HL-60 (cell line): ENCODE results near the gene PPP2R3A.

Experiments
- GABPA ChIP-seq: IDR thresholded peaks from 2 replicates; pipeline ENCODE4 v1.6.1; 2012; ENCODE audit warnings: low read depth
- TF ChIP-seq, protein P1 (sequence below): IDR thresholded peaks from one replicate; pipeline ENCODE4 v1.5.1; 2011; ENCODE audit warnings: low read length, control low read depth, inconsistent platforms; ENCODE audit not compliant: insufficient read depth

DNA sequence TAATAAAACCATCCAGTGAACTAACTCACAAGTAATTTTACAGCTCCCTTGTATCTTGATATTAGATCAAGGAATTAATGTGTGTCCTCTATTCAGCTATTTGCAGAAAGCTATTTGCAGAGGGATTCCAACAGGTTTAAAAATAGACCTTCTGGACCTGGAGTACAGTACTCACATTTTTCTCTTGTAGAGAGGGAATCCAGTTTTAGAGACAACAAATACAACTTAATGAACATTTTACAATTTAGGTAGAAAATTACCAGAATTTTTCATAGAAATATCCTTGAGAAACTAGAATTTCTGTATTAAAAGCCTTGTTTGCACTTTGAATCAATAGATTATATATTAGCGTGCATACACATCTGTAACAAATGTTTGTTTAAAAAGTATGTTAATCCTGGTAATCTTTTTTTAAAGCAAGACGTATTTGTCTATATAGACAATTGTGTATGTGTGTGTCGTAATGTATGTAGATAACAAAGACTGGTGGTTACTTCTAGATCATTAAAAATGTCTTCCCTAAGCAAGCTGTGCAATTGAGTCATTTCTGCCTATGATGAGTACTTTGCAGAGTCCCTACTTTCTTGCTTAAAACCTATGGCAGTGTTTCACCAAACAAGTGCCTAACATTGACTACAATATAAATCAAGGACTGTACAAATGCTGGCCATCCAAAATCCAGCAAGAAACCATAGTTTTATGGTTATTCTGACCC, 57.9 kb downstream of the PPP2R3A start:
- no peak for TF ChIP-seq GABPA
- TF ChIP-seq, protein P1, sequence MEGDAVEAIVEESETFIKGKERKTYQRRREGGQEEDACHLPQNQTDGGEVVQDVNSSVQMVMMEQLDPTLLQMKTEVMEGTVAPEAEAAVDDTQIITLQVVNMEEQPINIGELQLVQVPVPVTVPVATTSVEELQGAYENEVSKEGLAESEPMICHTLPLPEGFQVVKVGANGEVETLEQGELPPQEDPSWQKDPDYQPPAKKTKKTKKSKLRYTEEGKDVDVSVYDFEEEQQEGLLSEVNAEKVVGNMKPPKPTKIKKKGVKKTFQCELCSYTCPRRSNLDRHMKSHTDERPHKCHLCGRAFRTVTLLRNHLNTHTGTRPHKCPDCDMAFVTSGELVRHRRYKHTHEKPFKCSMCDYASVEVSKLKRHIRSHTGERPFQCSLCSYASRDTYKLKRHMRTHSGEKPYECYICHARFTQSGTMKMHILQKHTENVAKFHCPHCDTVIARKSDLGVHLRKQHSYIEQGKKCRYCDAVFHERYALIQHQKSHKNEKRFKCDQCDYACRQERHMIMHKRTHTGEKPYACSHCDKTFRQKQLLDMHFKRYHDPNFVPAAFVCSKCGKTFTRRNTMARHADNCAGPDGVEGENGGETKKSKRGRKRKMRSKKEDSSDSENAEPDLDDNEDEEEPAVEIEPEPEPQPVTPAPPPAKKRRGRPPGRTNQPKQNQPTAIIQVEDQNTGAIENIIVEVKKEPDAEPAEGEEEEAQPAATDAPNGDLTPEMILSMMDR = no peak
